SU-DHL-6 (cell line): ENCODE measurements around the gene LRRC74A.

Source experiments
- H2AFZ ChIP-seq: fragments of 200-600 bp; sonication (generic); 2 replicates; pipeline ENCODE4 v1.6.1; 2014; ENCODE audit warnings: low read depth, mild to moderate bottlenecking, moderate library complexity, mixed read lengths, antibody characterized with exemption, low read length; ENCODE audit not compliant: severe bottlenecking
- H3F3A ChIP-seq: fragments of 200-600 bp; shearing (Covaris generic); 2 replicates; pipeline ENCODE4 v1.6.0; 2016; ENCODE audit warnings: antibody characterized with exemption, mild to moderate bottlenecking; ENCODE audit not compliant: insufficient read depth
- H3K27ac ChIP-seq: fragments of 200-600 bp; sonication (generic); 2 replicates; pipeline ENCODE4 v1.5.1; 2016; ENCODE audit warnings: low read depth, mild to moderate bottlenecking, low read length, moderate library complexity, mixed read lengths
- H3K27me3 ChIP-seq: fragments of 200-600 bp; sonication (generic), shearing (Covaris generic); 2 replicates; pipeline ENCODE4 v1.6.0; 2014; ENCODE audit warnings: mild to moderate bottlenecking, low read length
- H3K36me3 ChIP-seq: fragments of 200-600 bp; sonication (generic); 2 replicates; pipeline ENCODE4 v1.6.1; 2014; ENCODE audit warnings: mild to moderate bottlenecking, low read length, mixed read lengths
- H3K4me2 ChIP-seq: fragments of 300-600, 200-600 bp; shearing (Covaris generic), sonication (generic); 2 replicates; pipeline ENCODE4 v1.6.0; 2014; ENCODE audit warnings: low read length, low read depth, mild to moderate bottlenecking; ENCODE audit not compliant: poor library complexity, severe bottlenecking
- H3K4me3 ChIP-seq: fragments of 200-600 bp; sonication (generic); 2 replicates; pipeline ENCODE4 v1.5.1; 2014; ENCODE audit warnings: antibody characterized with exemption, low read length, mild to moderate bottlenecking, mixed read lengths; ENCODE audit not compliant: insufficient read depth, poor library complexity, severe bottlenecking
- H3K79me2 ChIP-seq: fragments of 200-600 bp; sonication (generic); 2 replicates; pipeline ENCODE4 v1.6.1; 2014; ENCODE audit warnings: mild to moderate bottlenecking, low read length, moderate library complexity; ENCODE audit not compliant: insufficient read depth
- H3K9ac ChIP-seq: fragments of 200-600 bp; sonication (generic); 2 replicates; pipeline ENCODE4 v1.7.0; 2014; ENCODE audit warnings: mild to moderate bottlenecking, low read length
- H3K9me2 ChIP-seq: fragments of 200-600 bp; sonication (generic); replicated peaks from 2 replicates; pipeline ENCODE4 v1.6.1; 2014; ENCODE audit warnings: low read length; ENCODE audit not compliant: insufficient read depth
- H3K9me3 ChIP-seq: fragments of 200-600 bp; sonication (generic); 2 replicates; pipeline ENCODE4 v1.6.1; 2014; ENCODE audit warnings: low read length, mixed read lengths; ENCODE audit not compliant: insufficient read depth
- H4K20me1 ChIP-seq: fragments of 200-600 bp; sonication (generic); 2 replicates; pipeline ENCODE4 v1.6.1; 2014; ENCODE audit warnings: low read depth, mild to moderate bottlenecking, antibody characterized with exemption, low read length, moderate library complexity, mixed read lengths
- EZH2phosphoT487 ChIP-seq: fragments of 200-600 bp; sonication (generic), shearing (Covaris generic); conservative IDR thresholded peaks from 2 replicates; pipeline ENCODE4 v1.6.1; 2018; ENCODE audit warnings: mild to moderate bottlenecking, antibody characterized with exemption, low read length, moderate library complexity, mixed read lengths
- TF ChIP-seq, protein P1 (sequence below): fragments of 200-600 bp; sonication (generic); IDR thresholded peaks from one replicate; pipeline ENCODE4 v1.5.1; 2017; ENCODE audit warnings: antibody characterized with exemption, mild to moderate bottlenecking, low read length, moderate library complexity; ENCODE audit not compliant: insufficient read depth, poor library complexity, severe bottlenecking

LRRC74A gene

DNA sequence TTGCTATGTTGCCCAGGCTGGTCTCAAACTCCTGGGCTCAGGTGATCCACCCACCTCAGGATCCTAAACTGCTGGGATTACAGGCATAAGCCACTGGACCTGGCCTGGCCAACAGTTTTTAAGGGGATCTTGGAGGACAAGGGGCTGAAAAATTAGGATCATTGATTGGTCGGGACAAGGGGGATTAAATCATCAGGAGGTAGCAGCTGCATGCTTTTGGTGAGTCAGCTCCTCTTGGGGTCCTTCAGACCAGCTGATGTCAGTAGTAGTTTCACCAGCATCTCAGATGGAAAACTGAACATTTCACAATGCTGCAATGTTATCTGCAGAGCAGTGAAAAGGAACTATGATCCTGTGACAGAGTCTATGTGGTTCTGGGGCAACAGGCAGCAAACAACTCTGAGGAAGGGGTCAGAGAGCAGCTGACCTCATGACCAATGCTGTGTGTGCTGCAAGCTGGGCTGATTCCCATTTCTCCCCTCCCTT is 6.3 kb downstream of the LRRC74A start:
- Histone ChIP-seq H2AFZ (no peak overlapping the region), H3K4me2 (no peak overlapping the region), H4K20me1 (no peaks in the 10 kb centered on the region), H3K9ac (no peak overlapping the region), H3K4me3 (no peak overlapping the region), H3K9me2 (no peaks in the 10 kb centered on the region), H3F3A (no peaks in the 10 kb centered on the region), H3K36me3 (no peaks in the 10 kb centered on the region), H3K27ac (no peak overlapping the region), H3K27me3 (no peaks in the 10 kb centered on the region), H3K79me2 (no peaks in the 10 kb centered on the region), H3K9me3 (no peaks in the 10 kb centered on the region)
- TF ChIP-seq EZH2phosphoT487, result no peak
- TF ChIP-seq, protein P1, sequence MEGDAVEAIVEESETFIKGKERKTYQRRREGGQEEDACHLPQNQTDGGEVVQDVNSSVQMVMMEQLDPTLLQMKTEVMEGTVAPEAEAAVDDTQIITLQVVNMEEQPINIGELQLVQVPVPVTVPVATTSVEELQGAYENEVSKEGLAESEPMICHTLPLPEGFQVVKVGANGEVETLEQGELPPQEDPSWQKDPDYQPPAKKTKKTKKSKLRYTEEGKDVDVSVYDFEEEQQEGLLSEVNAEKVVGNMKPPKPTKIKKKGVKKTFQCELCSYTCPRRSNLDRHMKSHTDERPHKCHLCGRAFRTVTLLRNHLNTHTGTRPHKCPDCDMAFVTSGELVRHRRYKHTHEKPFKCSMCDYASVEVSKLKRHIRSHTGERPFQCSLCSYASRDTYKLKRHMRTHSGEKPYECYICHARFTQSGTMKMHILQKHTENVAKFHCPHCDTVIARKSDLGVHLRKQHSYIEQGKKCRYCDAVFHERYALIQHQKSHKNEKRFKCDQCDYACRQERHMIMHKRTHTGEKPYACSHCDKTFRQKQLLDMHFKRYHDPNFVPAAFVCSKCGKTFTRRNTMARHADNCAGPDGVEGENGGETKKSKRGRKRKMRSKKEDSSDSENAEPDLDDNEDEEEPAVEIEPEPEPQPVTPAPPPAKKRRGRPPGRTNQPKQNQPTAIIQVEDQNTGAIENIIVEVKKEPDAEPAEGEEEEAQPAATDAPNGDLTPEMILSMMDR, result no peak

DNA sequence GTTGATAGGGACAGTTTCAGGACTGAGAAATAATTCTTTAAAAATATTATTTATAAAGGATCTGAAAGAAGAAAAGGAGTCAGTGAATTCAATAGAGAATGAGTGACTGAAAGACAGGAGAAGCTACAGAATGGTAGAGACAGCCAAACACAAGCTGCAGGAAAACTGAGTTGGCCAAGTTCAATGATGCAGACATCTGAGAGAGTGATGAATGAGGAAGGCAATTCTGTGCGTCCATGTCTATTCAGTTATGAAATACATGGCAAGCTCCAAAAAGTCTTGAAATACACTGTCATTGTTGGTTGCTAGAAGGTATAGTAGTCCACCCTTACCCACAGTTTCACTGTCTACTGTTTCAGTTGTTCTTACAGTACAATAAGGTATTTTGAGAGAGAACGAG is 6.8 kb downstream of the LRRC74A start:
- TF ChIP-seq, protein P1, result no peak
- no peak for TF ChIP-seq EZH2phosphoT487
- H3K27me3 ChIP-seq, result no peaks in the 10 kb centered on the region
- no peak overlapping the region for H3K4me3 ChIP-seq

DNA sequence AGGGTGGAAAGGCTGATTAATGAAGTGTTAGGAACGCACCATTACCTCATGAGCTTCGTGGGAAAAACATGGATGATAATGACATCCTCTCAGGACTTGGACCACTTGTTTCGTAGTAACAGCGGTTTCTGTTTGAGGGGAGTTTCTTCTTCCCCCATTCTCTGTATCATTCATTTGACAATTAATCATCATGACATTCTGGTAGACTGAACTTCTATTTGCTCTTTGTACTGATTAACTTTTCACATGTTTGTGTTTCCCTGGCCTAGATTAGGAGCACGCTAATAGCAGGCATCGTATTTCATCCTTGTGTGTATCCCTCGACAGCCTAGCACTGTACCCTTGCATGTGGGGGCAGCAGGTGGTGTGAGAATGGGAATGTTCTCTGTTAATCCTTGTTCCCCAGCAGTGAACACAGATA is 8.0 kb downstream of the LRRC74A start:
- no peak overlapping the region for H3K4me2 ChIP-seq
- H3K9me3 ChIP-seq, result no peaks in the 10 kb centered on the region
- H3K9ac ChIP-seq, result no peak overlapping the region
- H3K27me3 ChIP-seq, result no peaks in the 10 kb centered on the region
- no peak for TF ChIP-seq EZH2phosphoT487
- TF ChIP-seq, protein P1, result no peak
- H3K79me2 ChIP-seq, result no peaks in the 10 kb centered on the region
- no peak overlapping the region for H3K4me3 ChIP-seq
- no peaks in the 10 kb centered on the region for H4K20me1 ChIP-seq
- no peak overlapping the region for H3K27ac ChIP-seq
- no peak overlapping the region for H2AFZ ChIP-seq
- no peaks in the 10 kb centered on the region for H3F3A ChIP-seq
- H3K9me2 ChIP-seq, result no peaks in the 10 kb centered on the region
- H3K36me3 ChIP-seq, result no peaks in the 10 kb centered on the region

More for the DNA sequence above, 6.8 kb downstream of the LRRC74A start:
- no peaks in the 10 kb centered on the region for H3K79me2 ChIP-seq
- no peaks in the 10 kb centered on the region for H4K20me1 ChIP-seq
- no peak overlapping the region for H2AFZ ChIP-seq
- H3K27ac ChIP-seq, result no peak overlapping the region
- H3K9ac ChIP-seq, result no peak overlapping the region
- H3K4me2 ChIP-seq, result no peak overlapping the region
- no peaks in the 10 kb centered on the region for H3F3A ChIP-seq
- no peaks in the 10 kb centered on the region for H3K9me2 ChIP-seq
- H3K9me3 ChIP-seq, result no peaks in the 10 kb centered on the region
- H3K36me3 ChIP-seq, result no peaks in the 10 kb centered on the region
